RWPE1 (cell line): ENCODE results near the gene UBR2.

Experiments used
- CTCF ChIA-PET: fragments of 350-600 bp; sonication (Branson Sonifier 250); formaldehyde crosslinking; extraction: SDS; loops from one replicate; lab custom pipeline; 2021; lab: Yijun Ruan, JAX
- POLR2A ChIA-PET: fragments of 400-600 bp; formaldehyde crosslinking; extraction: SDS; loops from one replicate; lab custom pipeline; 2020; ENCODE audit warnings: antibody characterized with exemption; ENCODE audit not compliant: low non-redundant PET; lab: Yijun Ruan, JAX
- DNase-seq: peaks from one replicate; pipeline ENCODE4 v3.0.0; 2012; ENCODE audit warnings: low spot score
- H3K27ac ChIP-seq: fragments of 450-650 bp; 2 replicates; pipeline ENCODE4 v1.5.1; 2017
- TF ChIP-seq, protein P1 (sequence below): fragments of 450-650 bp; conservative IDR thresholded peaks from 2 replicates; pipeline ENCODE4 v1.5.1; 2017; ENCODE audit warnings: low read depth, mild to moderate bottlenecking

UBR2 gene

DNA sequence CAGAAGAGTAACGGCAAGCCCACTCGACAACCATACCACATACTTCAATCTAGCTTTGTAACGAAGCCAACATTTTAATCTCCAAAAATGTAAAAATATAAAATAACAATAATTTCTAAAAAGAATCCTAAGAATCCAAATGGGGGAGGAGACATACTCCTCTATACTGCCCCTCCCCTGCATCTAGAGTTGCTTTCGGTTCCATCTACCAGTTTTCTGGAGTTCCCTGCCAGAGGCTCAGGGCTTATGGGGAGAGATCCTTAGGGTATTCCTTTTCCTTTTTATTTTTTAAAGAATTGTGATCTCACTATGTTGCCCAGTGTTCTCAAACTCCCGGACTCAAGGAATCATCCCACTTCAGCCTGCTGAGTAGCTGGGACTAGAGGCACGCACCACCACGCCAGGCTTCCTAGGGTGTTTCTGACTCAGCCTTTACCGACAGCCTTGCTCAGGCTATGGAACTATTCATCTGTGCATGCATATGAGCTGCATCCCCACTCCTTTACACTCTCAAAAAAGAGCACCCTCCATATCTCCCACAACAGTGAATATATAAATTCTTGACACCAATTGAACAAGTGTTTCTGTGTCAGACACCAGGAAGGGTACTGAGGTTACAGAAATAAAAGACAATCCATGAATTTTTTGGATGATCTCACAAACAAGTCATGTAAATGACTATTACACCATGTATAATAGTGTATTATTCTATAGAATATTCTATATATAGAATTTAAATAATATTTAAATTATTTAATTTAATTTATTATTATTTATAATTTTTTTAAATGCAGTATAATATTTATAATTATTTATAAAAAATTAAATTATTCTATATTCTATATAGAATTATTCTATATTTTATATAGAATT is 40.7 kb upstream of the UBR2 start:
- CTCF ChIA-PET, result no interaction called here
- TF ChIP-seq, protein P1, sequence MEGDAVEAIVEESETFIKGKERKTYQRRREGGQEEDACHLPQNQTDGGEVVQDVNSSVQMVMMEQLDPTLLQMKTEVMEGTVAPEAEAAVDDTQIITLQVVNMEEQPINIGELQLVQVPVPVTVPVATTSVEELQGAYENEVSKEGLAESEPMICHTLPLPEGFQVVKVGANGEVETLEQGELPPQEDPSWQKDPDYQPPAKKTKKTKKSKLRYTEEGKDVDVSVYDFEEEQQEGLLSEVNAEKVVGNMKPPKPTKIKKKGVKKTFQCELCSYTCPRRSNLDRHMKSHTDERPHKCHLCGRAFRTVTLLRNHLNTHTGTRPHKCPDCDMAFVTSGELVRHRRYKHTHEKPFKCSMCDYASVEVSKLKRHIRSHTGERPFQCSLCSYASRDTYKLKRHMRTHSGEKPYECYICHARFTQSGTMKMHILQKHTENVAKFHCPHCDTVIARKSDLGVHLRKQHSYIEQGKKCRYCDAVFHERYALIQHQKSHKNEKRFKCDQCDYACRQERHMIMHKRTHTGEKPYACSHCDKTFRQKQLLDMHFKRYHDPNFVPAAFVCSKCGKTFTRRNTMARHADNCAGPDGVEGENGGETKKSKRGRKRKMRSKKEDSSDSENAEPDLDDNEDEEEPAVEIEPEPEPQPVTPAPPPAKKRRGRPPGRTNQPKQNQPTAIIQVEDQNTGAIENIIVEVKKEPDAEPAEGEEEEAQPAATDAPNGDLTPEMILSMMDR, result no peak
- no peak for DNase-seq
- POLR2A ChIA-PET, result no interaction called here
- no peak overlapping the region for H3K27ac ChIP-seq

DNA sequence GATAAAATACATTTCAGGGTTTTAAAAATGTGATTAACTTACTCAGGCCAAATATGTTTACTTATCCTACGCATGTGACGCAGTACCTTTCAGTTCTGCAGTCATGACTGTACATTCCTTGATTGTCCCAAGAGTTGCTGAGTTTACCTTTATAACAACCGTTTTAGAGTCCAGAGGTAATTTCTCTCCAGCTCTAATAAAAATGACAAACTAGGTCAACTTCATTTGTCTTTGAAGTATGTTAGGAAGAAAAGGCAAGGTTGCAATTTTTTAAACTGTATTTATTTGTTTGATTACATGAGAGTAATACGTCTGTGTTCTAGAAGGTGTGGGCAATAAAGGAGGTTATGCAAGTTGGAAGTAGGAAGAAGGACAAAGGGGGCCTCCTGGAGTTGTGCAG is 38.6 kb upstream of the UBR2 start:
- TF ChIP-seq, protein P1, result no peak
- CTCF ChIA-PET, result no interaction called here

DNA sequence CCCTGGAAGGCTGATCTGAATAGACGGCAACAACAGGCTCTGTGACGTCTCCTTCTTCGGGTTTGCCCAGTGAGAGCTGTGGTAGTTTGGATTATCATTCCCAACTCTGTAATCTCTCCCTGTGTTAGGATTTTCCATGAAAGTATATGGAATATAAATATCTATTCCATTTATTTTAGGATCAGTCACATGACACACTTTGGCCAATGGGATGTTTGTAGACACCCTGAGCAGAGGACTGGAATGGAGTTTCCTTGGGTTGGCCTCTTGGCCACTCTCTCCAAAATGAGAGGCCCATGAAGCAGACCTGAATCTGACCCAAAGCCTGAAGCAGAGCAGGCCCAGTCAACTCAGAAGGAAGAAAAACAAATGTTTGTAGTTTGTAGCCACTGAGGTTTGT is 37.2 kb upstream of the UBR2 start:
- no peak overlapping the region for H3K27ac ChIP-seq
- CTCF ChIA-PET, result no interaction called here
- DNase-seq, result no peak
- TF ChIP-seq, protein P1, result no peak
- POLR2A ChIA-PET, result no interaction called here

More for the DNA sequence above, 38.6 kb upstream of the UBR2 start:
- POLR2A ChIA-PET, result no interaction called here
- DNase-seq, result no peak
- no peak overlapping the region for H3K27ac ChIP-seq

DNA sequence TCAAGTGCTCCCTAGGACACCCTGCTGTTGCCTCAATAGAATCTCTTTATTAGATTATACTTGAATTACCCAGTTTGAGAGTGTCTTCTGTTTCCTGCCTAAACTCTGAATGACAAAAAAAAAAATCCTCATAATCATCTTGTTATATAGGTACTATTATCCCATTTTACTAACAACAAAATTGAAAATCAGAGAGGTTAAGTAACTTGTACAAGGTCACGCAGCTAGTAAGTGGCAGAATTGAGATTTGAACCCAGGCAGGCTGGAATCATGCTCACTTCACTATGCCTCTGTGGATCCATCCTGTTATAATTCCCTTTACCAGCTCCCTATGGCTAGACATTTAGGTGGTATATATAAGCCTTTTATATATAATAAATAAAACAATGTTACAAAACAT is 36.6 kb upstream of the UBR2 start:
- TF ChIP-seq, protein P1, result no peak
- ChIA-PET CTCF (no interaction called here), POLR2A (no interaction called here)
- no peak overlapping the region for H3K27ac ChIP-seq
- no peak for DNase-seq

DNA sequence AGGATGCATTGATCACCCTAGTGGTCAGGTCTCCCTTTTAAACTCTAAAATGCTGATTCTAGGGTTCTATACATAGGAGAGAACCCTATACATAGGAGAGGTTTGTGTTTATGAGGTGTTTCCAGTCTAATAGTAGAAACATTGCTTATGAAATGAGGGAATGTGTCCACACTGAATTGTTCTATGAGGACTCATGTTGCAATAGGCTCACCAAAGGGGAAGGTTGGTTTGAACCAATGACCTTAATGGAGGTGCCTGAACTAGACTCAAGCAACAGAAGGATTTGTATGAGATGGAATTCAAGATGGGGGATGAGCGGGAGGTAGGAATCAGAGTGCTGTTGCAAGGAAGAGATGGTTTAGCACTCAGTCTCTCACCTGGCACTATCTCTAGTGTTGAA is 33.5 kb upstream of the UBR2 start:
- CTCF ChIA-PET, result no interaction called here
- TF ChIP-seq, protein P1, result no peak

DNA sequence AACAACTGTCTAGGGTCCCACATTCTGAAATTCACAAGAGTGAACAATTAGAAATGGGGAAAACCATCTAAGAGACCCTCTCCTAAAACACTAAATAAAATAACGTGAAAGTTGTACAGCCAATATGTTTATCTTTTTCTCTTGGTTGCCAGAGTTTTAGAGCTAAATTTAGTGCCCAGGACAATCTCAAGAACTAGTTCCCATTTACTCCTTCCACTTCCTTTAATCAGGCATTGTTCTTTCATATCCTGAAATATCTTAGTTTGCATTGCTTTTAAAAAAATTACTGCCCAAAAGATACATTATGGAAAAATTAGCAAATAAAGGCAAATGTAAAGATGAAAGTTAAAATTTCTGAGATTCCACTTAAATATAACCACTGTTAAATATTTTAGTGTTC is 33.1 kb upstream of the UBR2 start:
- TF ChIP-seq, protein P1, result no peak
- POLR2A ChIA-PET, result no interaction called here
- DNase-seq, result no peak
- CTCF ChIA-PET, result interaction anchor here (1.8 kb wide), 1 partner anchor 17 kb away, joined by 8 read pairs; no protein-coding TSS in a partner anchor
- no peak overlapping the region for H3K27ac ChIP-seq

More for the DNA sequence above, 33.5 kb upstream of the UBR2 start:
- POLR2A ChIA-PET, result no interaction called here
- DNase-seq, result no peak
- no peak overlapping the region for H3K27ac ChIP-seq
